H1 (cell line): ENCODE results near the gene LYVE1. TPM values are rescaled to one million over a fixed set of nuclear protein-coding genes. Genes with fewer than 3 reads are reported as not detected.

ENCODE experiments used
- EGR1 ChIP-seq: IDR thresholded peaks from 2 replicates; pipeline ENCODE4 v1.6.1; 2011; ENCODE audit warnings: low read depth, low read length, borderline replicate concordance
- NANOG ChIP-seq: IDR thresholded peaks from 2 replicates; pipeline ENCODE4 v1.6.1; 2011; ENCODE audit warnings: low read length, low read depth, mild to moderate bottlenecking, inconsistent platforms; ENCODE audit not compliant: insufficient read depth, poor library complexity, severe bottlenecking
- POU5F1 ChIP-seq: IDR thresholded peaks from 2 replicates; pipeline ENCODE4 v1.6.1; 2011; ENCODE audit warnings: low read depth, mild to moderate bottlenecking, low read length, moderate library complexity
- RAD21 ChIP-seq, 2 experiments: IDR thresholded peaks in 1 of 2; conservative IDR thresholded peaks in 1 of 2; 2 replicates each; pipeline ENCODE4 v1.6.1; 2011; ENCODE audit warnings: low read depth in 2 of 2, low read length in 2 of 2, improper control_type of control experiment in 1 of 2, inconsistent platforms in 1 of 2, mild to moderate bottlenecking in 1 of 2, moderate library complexity in 1 of 2
- TAF1 ChIP-seq: IDR thresholded peaks from 2 replicates; pipeline ENCODE4 v1.6.1; 2011; ENCODE audit warnings: mild to moderate bottlenecking, low read depth, low read length
- polyA plus RNA-seq, 7 experiments: library from polyadenylated mRNA; depleted of rRNA in 3 of 7; stranded (reverse) in 5 of 7; unstranded in 2 of 7; fragments of >200 nt in 5 of 7; fragments of 200-250 nt in 2 of 7; gene quantifications; 1 replicate in 5 of 7; 2 replicates in 1 of 7; 4 replicates in 1 of 7; pipeline versions ENCODE4 v1.2.1 to v1.2.3, GENCODE V29; 2011 to 2013; ENCODE audit warnings: missing spikeins in 2 of 7, mixed read lengths in 2 of 7
- total RNA-seq: library from RNA; stranded (reverse); fragmentation: NEBNext Ultra II Directional; extraction: Animal tissue kit (Norgen Biotek cat#: 25700); gene quantifications from 2 replicates; pipeline ENCODE4 v1.2.1, GENCODE V29; 2021

LYVE1 gene
- total and polyA plus RNA-seq, 2 of the 8 experiments (the other 6 are each of a cell fraction or from before 2014, with no cell fraction given) = 0.09 TPM; not detected in 1

DNA sequence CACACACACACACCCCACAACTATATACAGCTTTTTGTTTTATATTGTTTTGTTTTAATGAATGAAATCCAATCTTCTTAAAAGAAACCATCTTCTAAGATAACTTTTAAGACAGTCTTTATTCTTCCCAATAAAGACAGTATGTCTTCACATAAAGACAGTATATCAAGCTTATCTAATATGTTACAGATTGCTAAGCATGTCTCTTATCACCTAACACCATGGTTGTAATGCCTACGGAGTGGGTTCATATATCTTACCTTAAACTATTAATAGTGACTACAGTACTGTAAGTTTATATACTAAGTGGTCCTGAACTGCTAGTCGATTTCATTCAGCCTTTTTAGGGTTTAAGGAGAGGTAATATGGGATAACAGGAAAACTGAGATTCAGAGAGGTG is 35.9 kb downstream of the LYVE1 start (continued):
- no peak for TF ChIP-seq EGR1
- TF ChIP-seq RAD21 (IDR thresholded peaks at IDR 0.05 in 1 of 2, conservative IDR thresholded peaks at IDR 0.05 in 1 of 2; ENCODE audit: low read depth in 2 of 2, low read length in 2 of 2) = no peak
- no peak for TF ChIP-seq POU5F1
- TF ChIP-seq TAF1 = no peak
- TF ChIP-seq NANOG = no peak
